ENCODE data around the gene NCEH1.
A peak's percentile ranks its signal among the peaks of the same experiment; 100 is the strongest.
"Not testable (repeated sequence)": the region's sequence is repeated elsewhere in the genome, so short reads cannot be mapped to it uniquely, and the experiment has no call there.

NCEH1 gene

GRCh38 chr3:172676196-172676922 is 34.5 kb downstream of the NCEH1 start:
- no peak for DNase-seq (ENCODE audit: low read depth in 1 of 2, low spot score in 1 of 2)

GRCh38 chr3:172675441-172676193 is 35.2 kb downstream of the NCEH1 start:
- no peak for DNase-seq (ENCODE audit: low read depth in 1 of 2, low spot score in 1 of 2)

GRCh38 chr3:172673210-172673679 is 37.6 kb downstream of the NCEH1 start:
- peak in 1 of 2 donors; percentile 7 for DNase-seq (ENCODE audit: low read depth in 1 of 2, low spot score in 1 of 2)

- no peak for DNase-seq (ENCODE audit: low read depth in 1 of 2, low spot score in 1 of 2)
Measured at GRCh38 chr3:172669021-172669420, 41.8 kb downstream of the NCEH1 start.

- DNase-seq (ENCODE audit: low read depth in 1 of 2, low spot score in 1 of 2): peak; percentile 24 to 44
Measured at GRCh38 chr3:172666873-172667694, 43.8 kb downstream of the NCEH1 start.

GRCh38 chr3:172666181-172666872 is 44.5 kb downstream of the NCEH1 start:
- DNase-seq (ENCODE audit: low read depth in 1 of 2, low spot score in 1 of 2): no peak

GRCh38 chr3:172665510-172665909 is 45.4 kb downstream of the NCEH1 start:
- DNase-seq (ENCODE audit: low read depth in 1 of 2, low spot score in 1 of 2): not testable (repeated sequence)

GRCh38 chr3:172660421-172660820 is 50.4 kb downstream of the NCEH1 start:
- DNase-seq (ENCODE audit: low read depth in 1 of 2, low spot score in 1 of 2): not testable (repeated sequence)

GRCh38 chr3:172659246-172660002 is 51.4 kb downstream of the NCEH1 start:
- no peak for DNase-seq (ENCODE audit: low read depth in 1 of 2, low spot score in 1 of 2)

GRCh38 chr3:172658344-172659245 is 52.3 kb downstream of the NCEH1 start:
- DNase-seq (ENCODE audit: low read depth in 1 of 2, low spot score in 1 of 2): no peak

GRCh38 chr3:172656602-172657001 is 54.3 kb downstream of the NCEH1 start:
- DNase-seq (ENCODE audit: low read depth in 1 of 2, low spot score in 1 of 2): no peak

- no peak for DNase-seq (ENCODE audit: low read depth in 1 of 2, low spot score in 1 of 2)
Measured at GRCh38 chr3:172655388-172655787, 55.5 kb downstream of the NCEH1 start.

- DNase-seq (ENCODE audit: low read depth in 1 of 2, low spot score in 1 of 2): no peak
Measured at GRCh38 chr3:172654470-172654869, 56.4 kb downstream of the NCEH1 start.

- no peak for DNase-seq (ENCODE audit: low read depth in 1 of 2, low spot score in 1 of 2)
Measured at GRCh38 chr3:172653004-172653572, 57.8 kb downstream of the NCEH1 start.

- DNase-seq (ENCODE audit: low read depth in 1 of 2, low spot score in 1 of 2): no peak
Measured at GRCh38 chr3:172651936-172652625, 58.8 kb downstream of the NCEH1 start.

- DNase-seq (ENCODE audit: low read depth in 1 of 2, low spot score in 1 of 2): no peak
Measured at GRCh38 chr3:172649987-172650386, 60.9 kb downstream of the NCEH1 start.

- no peak for DNase-seq (ENCODE audit: low read depth in 1 of 2, low spot score in 1 of 2)
Measured at GRCh38 chr3:172648747-172649146, 62.1 kb downstream of the NCEH1 start.

GRCh38 chr3:172647823-172648222 is 63.0 kb downstream of the NCEH1 start:
- DNase-seq (ENCODE audit: low read depth in 1 of 2, low spot score in 1 of 2): no peak
